ENCODE measurements around the gene OXCT1.

OXCT1 gene

DNA sequence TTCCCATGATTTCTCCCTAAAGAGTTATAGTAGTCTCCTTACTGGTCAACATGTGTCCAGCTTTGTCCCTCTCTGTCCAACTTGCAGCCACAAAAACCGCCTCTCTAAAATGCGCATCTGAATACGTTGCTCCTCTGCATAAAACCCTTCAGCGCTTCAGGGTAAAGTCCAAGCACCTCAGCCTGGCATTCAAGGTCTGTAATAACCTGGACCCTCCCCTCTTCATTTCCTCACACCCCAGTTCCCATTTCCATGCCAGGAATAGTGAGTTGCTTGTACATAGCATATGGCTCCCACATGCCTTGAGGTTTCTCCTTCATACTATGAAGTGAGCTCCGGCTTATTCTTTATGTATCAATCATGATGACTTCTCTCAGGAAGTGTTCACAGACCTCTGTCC is 101.5 kb downstream of the OXCT1 start:
- H3K4me3 ChIP-seq (ENCODE audit: low read length) = no peak overlapping the region
- no peak for DNase-seq (ENCODE audit: low read depth)
- TF ChIP-seq, protein P1, sequence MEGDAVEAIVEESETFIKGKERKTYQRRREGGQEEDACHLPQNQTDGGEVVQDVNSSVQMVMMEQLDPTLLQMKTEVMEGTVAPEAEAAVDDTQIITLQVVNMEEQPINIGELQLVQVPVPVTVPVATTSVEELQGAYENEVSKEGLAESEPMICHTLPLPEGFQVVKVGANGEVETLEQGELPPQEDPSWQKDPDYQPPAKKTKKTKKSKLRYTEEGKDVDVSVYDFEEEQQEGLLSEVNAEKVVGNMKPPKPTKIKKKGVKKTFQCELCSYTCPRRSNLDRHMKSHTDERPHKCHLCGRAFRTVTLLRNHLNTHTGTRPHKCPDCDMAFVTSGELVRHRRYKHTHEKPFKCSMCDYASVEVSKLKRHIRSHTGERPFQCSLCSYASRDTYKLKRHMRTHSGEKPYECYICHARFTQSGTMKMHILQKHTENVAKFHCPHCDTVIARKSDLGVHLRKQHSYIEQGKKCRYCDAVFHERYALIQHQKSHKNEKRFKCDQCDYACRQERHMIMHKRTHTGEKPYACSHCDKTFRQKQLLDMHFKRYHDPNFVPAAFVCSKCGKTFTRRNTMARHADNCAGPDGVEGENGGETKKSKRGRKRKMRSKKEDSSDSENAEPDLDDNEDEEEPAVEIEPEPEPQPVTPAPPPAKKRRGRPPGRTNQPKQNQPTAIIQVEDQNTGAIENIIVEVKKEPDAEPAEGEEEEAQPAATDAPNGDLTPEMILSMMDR (IDR thresholded peaks at IDR 0.05; ENCODE audit: insufficient read depth, low read depth, low read length, missing control alignments) = no peak

DNA sequence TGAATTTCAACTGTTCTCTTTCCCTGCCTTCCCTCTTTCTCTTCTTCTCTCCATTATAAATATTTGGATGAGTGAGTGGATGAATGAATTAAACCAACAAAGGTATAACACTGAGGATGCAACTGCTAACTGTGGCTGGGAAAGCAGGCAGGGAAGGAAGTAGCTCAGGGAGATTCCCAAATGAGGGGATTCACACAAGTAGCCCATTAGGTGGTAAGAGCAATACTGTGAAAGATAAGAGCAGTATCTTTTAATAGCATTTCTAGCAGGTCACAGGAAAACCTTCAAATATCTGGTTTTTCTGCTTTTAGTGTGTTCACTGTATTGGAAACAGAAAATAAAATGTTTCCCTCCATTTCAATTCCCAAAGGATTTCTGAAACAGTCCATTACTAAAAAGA is 105.6 kb downstream of the OXCT1 start:
- H3K4me3 ChIP-seq (ENCODE audit: low read length) = no peak overlapping the region
- TF ChIP-seq, protein P1 (IDR thresholded peaks at IDR 0.05; ENCODE audit: insufficient read depth, low read depth, low read length, missing control alignments) = no peak
- no peak for DNase-seq (ENCODE audit: low read depth)

DNA sequence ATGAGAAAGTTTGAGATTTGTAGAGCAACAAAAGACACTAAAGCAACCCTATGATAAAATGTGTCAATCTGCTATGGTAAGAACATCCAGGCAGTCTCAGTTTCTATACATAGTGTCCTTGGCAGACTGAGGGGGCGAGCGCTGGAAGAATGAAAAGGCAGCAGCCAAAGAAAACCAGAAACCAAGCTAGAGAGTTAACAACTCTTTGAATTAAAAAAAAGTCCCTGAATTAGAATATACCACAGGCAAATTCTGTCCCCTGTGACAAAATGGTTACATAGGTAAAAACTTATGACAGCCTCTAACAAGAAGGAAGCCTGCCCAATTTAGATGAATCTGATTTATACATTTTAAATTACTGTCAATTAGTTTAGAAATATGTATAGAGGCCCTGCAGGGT is 106.7 kb downstream of the OXCT1 start:
- no peak for DNase-seq (ENCODE audit: low read depth)
- TF ChIP-seq, protein P1 (IDR thresholded peaks at IDR 0.05; ENCODE audit: insufficient read depth, low read depth, low read length, missing control alignments) = no peak
- H3K4me3 ChIP-seq (ENCODE audit: low read length) = no peak overlapping the region

DNA sequence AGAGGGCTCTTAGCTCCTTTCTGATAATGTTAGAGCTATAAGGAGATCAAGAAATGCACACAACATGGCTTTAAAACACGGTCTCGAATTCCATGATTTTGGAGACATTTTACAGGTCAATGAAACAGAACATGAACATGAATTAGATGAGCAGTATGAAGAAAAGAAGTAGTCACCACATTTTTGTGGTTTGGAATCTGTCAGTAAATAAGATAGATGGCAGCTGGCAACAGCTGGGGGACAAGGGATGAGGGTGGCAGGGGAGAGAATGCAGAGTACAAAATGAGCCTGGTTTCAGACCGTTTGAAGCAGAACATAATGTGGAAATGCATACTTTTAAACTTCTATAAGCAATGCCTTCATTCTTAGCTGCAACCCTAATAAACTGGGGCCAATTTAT is 107.1 kb downstream of the OXCT1 start:
- no peak for DNase-seq (ENCODE audit: low read depth)
- TF ChIP-seq, protein P1 (IDR thresholded peaks at IDR 0.05; ENCODE audit: insufficient read depth, low read depth, low read length, missing control alignments) = no peak
- H3K4me3 ChIP-seq (ENCODE audit: low read length) = no peak overlapping the region

DNA sequence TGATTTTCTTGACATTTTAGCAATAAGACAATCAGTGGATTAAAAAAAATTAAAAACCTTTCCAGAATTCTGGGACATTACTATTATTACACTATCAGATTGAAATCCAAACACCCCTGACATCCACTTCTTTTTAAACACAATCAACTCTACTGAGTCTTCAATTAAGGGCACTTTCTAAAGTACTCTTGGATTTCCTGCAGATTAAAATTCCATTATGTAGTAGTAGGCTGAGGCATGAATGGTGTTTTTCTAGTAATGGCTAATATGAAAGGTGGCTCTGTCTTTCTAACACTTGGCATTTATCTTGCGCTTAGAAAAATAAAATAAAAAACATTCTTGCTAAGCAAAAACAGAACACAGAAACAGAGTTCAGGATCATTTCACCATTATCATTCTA is 107.8 kb downstream of the OXCT1 start:
- TF ChIP-seq, protein P1 (IDR thresholded peaks at IDR 0.05; ENCODE audit: insufficient read depth, low read depth, low read length, missing control alignments) = no peak
- no peak overlapping the region for H3K4me3 ChIP-seq (ENCODE audit: low read length)
- no peak for DNase-seq (ENCODE audit: low read depth)

DNA sequence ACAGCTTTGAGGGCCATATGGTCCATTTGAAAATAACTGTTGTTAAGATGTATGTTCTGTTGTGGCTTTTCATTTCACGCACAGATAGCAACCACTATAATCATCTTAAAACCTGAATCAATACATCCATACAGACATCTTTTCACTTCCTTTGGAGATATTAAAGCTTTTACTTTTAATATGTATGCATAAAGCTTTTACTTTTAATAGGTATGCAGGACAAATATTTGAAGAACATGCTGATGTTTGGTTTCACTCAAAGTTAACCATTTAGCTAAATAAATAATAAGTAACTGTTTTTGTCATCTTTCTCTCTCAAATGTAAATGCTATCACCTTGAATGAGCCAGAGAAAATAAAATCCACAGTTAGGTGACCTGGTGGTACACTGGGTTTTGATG is 108.6 kb downstream of the OXCT1 start:
- no peak overlapping the region for H3K4me3 ChIP-seq (ENCODE audit: low read length)
- TF ChIP-seq, protein P1 (IDR thresholded peaks at IDR 0.05; ENCODE audit: insufficient read depth, low read depth, low read length, missing control alignments) = no peak
- no peak for DNase-seq (ENCODE audit: low read depth)

DNA sequence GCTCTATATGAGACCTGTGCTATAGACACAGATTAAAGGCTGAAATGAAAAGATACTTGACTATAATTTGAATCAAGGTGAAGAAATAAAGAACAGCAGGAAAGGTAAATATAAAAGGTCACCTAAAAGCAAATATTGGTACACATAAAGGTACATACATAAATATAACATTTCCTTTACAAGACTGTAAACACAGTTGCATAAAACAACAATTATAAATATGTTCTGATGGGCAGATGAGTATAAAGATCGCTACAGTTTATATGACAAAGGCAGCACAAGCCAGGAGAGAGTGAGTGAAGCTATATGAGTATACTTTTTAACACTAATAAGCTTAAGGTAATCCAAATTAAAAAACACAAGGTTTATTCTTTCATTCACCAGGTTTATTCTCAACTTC is 114.5 kb downstream of the OXCT1 start:
- no peak overlapping the region for H3K4me3 ChIP-seq (ENCODE audit: low read length)
- DNase-seq (ENCODE audit: low read depth) = no peak
- TF ChIP-seq, protein P1 (IDR thresholded peaks at IDR 0.05; ENCODE audit: insufficient read depth, low read depth, low read length, missing control alignments) = no peak

All from epithelial cell of esophagus (primary cell).